AML-193 (cell line): ENCODE data around the gene MYO9A.
"Not testable (repeated sequence)": the region's sequence is repeated elsewhere in the genome, so short reads cannot be mapped to it uniquely, and the experiment has no call there.

ENCODE experiments used
- DNase-seq, 2 experiments: peaks; one replicate each; lab custom pipeline; 2025; lab: John Stamatoyannopoulos, UW

The MYO9A gene

DNA sequence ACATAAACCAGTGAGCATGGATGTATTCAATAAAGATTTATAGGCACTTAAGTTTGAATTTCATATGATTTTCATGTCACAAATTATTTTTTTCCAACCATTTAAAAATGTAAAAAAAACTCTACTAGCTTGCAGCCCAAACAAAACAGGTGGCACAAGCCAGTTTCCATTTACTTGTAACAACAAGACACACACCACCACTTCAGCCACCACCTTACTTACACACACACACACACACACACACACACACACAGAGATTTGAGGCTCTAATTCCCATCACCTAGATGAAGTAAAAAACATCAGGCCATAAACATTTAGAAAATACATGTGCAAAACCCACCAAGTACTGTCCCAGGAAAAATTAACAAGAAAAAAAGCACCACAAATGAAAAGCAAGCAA lies 25.3 kb downstream of the MYO9A start:
- no peak for DNase-seq

DNA sequence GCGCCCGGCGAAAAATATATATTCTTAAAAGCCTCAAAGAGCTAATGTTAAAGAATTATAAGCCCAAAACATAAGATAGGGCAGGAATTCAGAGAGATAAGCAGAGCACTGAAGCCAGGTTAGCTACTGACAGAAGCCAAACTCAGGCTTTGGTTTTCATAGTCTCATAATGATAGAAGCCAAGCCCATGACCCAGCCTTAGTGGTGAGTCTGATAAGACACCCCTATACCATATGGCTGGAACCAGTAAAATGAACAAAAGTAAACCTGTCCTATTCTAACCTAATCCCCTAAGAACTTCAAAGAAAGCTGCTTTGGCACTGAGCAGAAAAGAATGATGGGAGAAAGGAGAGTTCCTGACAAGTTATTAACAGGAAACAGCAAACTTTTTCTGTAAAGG lies 25.9 kb downstream of the MYO9A start:
- DNase-seq, result no peak

- no peak for DNase-seq
These were observed 30.9 kb downstream of the MYO9A start for GRCh38 chr15:72086920-72087648.

GRCh38 chr15:72086010-72086697 lies 31.8 kb downstream of the MYO9A start:
- no peak for DNase-seq

- DNase-seq, result no peak
These were observed 35.8 kb downstream of the MYO9A start for GRCh38 chr15:72082176-72082575.

GRCh38 chr15:72078887-72079286 lies 39.1 kb downstream of the MYO9A start:
- no peak for DNase-seq

DNA sequence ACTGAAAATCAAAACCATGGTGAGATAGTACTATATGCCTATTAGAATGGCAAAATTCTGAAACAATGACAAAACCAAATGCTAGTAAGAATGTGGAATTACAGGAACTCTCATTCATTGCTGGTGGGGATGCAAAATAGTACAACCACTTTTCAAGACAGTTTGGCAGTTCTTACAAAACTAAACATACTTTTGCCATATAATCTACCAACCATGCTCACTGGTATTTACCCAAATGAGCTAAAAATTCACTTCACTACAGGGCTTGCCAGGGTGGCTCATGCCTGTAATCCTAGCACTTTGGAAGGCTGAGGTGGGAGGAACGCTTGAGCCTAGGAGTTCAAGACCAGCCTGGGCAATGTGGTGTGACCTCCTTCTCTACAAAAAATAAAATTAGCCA lies 40.0 kb downstream of the MYO9A start:
- no peak for DNase-seq

GRCh38 chr15:72074335-72075060 lies 43.5 kb downstream of the MYO9A start:
- DNase-seq, result no peak

DNA sequence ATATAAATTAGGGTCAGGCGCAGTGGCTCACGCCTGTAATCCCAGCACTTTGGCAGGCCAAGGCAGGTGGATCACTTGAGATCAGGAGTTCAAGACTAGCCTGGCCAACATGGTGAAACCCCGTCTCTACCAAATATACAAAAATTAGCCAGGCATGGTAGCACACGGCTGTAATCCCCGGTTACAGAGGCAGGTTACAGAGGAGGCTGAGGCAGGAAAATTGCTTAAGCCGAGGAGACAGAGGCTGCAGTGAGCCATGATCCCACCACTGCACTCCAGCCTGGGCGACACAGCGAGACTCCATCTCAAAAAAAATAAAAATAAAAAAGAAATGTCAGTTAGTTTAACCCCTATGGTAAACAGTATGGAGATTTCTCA lies 46.5 kb downstream of the MYO9A start:
- not testable (repeated sequence) for DNase-seq

DNA sequence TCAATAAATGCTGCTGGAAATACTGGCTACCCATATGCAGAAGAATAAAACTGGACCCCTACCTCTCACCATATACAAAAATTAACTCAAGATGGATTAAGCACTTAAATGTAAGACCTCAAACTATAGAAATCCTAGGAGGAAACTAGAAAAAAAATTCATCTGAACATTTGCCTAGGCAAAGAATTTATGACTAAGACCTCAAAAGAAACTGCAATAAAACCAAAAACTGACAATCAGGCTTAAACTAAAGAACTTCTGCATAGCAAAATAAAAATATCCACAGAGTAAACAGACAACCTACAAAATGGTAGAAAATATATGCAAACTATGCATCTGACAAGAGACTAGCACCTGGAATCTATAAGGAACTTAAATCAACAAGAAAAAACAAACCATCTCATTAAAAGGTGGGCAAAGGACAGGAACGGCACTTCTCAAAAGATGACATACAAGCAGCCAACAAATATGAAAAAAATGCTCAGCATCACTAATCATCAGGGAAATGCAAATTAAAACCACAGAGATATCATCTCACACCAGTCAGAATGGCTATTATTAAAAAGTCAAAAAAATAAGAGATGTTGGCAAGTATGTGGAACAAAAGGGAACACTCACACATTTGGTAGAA lies 47.0 kb downstream of the MYO9A start:
- DNase-seq, result no peak

- DNase-seq, result no peak
These were observed 49.1 kb downstream of the MYO9A start for GRCh38 chr15:72068856-72069255.

DNA sequence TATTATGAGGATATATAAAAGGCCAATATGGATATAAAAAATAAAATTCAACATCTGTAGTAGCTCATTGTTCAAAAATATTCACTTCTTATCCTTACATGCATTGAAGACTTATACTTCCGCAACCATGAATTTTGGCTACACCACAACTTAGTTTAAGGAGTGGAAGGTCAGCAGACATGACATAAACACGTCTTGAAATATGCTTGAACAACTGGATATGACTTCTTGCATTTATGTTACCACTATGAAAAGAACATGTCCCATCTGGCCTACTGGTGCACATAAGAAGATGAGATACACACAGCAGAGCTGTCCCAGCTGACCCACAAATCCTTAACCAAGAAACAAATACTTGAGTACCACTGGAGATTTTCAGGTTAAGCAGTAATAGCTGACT lies 52.1 kb downstream of the MYO9A start:
- DNase-seq, result no peak

GRCh38 chr15:72063186-72063585 lies 54.8 kb downstream of the MYO9A start:
- DNase-seq, result no peak

- DNase-seq, result no peak
These were observed 55.6 kb downstream of the MYO9A start for GRCh38 chr15:72062319-72062718.

- DNase-seq, result no peak
These were observed 57.2 kb downstream of the MYO9A start for GRCh38 chr15:72060687-72061250.

DNA sequence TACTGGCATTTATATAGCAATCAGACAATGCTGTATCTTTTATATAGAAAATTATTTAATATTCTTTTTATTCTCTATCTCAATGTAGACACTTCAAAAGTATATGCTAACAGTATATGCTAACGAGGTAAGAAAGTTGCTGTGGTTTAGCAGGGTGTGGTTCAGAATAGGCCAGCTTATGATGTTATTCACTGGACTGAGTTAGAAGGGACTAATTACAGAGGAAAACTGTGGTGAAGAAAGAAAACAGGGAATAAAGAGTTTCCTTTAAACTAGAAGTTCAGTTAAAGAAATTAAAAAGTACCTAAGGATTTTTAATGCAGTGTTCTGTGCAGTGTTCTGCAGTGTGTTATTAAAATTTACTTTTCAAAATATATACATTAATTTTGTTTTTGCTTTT lies 59.4 kb downstream of the MYO9A start:
- no peak for DNase-seq

DNA sequence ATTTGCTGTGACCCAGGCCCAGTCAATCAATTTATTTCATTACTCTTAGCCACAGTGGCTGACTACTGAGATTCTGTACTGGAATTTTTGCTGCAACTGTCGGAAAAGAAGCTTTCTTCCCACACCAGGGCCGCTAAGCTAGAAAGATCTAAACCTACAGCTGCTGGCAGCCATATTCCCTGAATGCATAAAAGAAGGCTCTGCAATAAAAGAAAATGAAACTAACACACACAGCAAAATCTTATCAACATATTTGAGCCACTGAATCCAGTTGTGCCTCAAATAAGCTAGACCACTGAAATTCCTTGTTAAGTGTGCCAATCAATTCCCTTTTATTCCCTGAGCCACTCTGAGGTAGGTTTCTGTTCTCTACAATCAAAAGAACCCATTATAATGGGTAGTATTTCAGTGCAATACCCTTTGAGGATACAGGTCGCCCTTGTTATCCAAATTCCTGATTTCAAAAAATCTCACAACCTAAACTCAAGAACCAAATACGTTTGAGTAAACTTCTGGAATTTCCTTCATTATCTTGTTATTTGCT lies 60.3 kb downstream of the MYO9A start:
- DNase-seq, result no peak

GRCh38 chr15:72056217-72056616 lies 61.7 kb downstream of the MYO9A start:
- DNase-seq, result not testable (repeated sequence)

- DNase-seq, result not testable (repeated sequence)
These were observed 64.7 kb downstream of the MYO9A start for GRCh38 chr15:72053297-72053696.

DNA sequence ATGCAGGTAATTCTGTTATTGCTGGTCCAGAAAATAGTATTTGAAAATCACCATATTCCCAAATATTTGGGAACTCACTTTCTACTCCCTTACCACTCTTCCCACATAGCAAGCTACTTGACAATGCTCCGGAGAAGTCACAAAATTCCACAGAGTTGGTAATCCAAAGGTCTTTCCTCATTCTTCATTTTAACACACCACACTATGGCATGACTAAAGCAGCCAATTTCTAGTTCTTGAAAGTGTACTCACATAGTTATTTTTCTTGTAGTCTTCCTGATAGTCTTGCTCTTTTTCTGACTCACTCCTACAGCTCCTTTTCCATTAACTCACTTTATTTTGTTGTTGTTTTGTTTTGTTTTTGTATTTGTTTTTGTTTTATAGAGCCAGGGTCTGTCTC lies 67.2 kb downstream of the MYO9A start:
- DNase-seq, result no peak

DNA sequence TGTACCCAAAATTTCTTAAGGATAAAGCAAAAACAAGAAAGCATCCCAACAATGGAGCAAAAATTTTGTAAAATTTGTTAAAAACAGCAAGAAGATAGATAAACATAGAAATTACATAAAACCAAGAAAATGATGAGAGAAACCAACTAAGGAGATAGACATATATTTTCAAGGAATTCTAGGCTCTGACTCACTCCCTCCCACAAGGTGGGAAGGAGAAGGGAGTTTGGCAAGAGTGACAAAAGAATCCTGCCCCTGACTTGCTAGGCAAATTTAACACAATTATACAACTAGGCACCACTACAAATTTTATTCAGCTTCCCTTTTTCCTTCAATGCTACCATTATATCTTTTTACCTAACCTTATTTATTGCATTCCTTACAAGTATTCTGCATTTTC lies 70.9 kb downstream of the MYO9A start:
- no peak for DNase-seq

- no peak for DNase-seq
These were observed 73.0 kb downstream of the MYO9A start for GRCh38 chr15:72044956-72045355.
